Neuron (in vitro differentiated cells): ENCODE measurements around the gene PDE3A.
"Not testable (repeated sequence)": the region's sequence is repeated elsewhere in the genome, so short reads cannot be mapped to it uniquely, and the experiment has no call there.

ENCODE experiments used
- H2AFZ ChIP-seq: one replicate; pipeline ENCODE4 v1.6.1; 2013; ENCODE audit warnings: low read depth, mild to moderate bottlenecking, inconsistent platforms, low read length, moderate library complexity
- H3K27me3 ChIP-seq: one replicate; pipeline ENCODE4 v1.6.1; 2013; ENCODE audit warnings: low read length; ENCODE audit not compliant: insufficient read depth
- H3K36me3 ChIP-seq: one replicate; pipeline ENCODE4 v1.6.1; 2013; ENCODE audit warnings: low read length; ENCODE audit not compliant: insufficient read depth
- H3K4me1 ChIP-seq: one replicate; pipeline ENCODE4 v1.6.1; 2013; ENCODE audit warnings: low read length; ENCODE audit not compliant: insufficient read depth
- H3K4me3 ChIP-seq: 2 replicates; pipeline ENCODE4 v1.5.1; 2013; ENCODE audit warnings: mild to moderate bottlenecking, low read length, moderate library complexity
- H3K9me3 ChIP-seq: one replicate; pipeline ENCODE4 v1.6.1; 2013; ENCODE audit warnings: low read length

The PDE3A gene

DNA sequence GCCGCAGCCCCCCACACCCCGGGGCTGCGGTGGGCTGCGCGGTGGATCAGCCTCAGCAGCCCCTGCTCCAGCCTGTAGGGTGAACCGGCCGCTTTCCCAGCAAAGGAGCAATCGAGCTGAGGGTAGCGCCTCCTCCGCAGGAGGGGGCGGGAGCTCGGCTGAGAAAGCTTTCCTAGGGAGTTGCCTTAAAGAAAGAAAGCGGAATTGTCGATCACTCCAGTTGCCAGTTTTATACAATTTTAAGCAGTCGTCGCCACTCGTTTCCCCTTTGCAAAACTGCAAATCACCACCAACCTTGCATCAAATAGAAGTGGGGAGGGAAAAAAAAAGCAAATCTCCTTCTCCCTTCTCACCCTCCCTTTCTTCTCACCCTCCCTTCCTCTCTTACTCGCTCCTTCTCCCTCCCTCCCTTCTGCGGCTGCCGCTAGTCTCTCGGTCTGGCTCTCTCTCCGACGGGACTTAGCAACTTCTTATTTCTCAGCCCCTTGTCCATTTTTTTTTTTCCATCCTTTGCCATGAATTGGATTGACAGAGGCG lies at the start of gene PDE3A:
TSS of gene PDE3A (plus strand) at position 424 of the 537 bp plus-strand sequence. CDS start 748 bp downstream, outside the sequence.
- no peaks in the 10 kb centered on the region for H3K36me3 ChIP-seq
- no peaks in the 10 kb centered on the region for H3K27me3 ChIP-seq

DNA sequence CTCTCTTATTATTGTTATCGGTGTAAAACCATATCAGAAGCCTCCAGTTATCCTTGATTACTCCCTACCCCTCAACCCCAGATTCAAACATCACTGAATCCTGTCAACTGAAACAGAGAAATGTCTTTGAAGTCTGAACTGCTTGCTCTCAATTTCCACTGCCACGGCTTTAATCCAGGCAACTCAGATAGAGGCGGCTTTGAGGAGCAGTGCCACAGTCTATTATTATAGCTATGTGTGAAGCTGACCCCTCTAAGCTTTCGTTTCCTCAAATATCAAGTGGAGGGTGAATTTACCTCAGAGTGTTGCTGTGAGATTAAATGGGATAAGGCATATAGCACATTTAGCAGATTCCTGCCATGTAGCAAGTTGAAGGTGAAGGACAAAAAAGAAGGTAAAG lies 49.0 kb upstream of the PDE3A start:
- Histone ChIP-seq H3K4me3 (no peak overlapping the region), H2AFZ (no peak overlapping the region), H3K27me3 (no peaks in the 10 kb centered on the region), H3K9me3 (no peaks in the 10 kb centered on the region), H3K36me3 (no peaks in the 10 kb centered on the region), H3K4me1 (no peaks in the 10 kb centered on the region)

More for the DNA sequence above, at the start of gene PDE3A:
- Histone ChIP-seq H2AFZ (peak within 1 kb of the TSS; percentile 84), H3K4me3 (peak within 1 kb of the TSS; percentile 63), H3K4me1 (peaks cover 22% of the 10 kb centered on the region), H3K9me3 (no peaks in the 10 kb centered on the region)

DNA sequence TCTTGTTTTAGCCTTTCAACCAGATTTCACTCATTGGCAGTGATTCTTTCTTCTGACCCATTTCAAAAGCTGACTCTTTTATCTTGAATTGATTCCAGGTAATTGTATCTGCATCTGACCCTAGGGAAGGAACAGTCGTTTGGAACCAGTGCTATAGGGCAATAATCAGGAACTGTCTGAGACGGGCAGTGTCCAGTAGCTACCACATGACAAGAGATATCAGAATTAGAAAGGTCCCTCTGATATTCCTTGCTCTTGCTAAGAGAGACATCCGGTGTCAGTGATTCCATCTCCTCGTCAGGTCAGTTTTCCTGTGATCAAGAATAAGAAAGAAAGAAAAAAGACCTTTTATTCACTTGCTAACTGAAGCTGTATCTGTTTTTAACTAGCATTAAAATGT lies 47.8 kb upstream of the PDE3A start:
- Histone ChIP-seq H3K9me3 (no peaks in the 10 kb centered on the region), H3K4me3 (no peak overlapping the region)

DNA sequence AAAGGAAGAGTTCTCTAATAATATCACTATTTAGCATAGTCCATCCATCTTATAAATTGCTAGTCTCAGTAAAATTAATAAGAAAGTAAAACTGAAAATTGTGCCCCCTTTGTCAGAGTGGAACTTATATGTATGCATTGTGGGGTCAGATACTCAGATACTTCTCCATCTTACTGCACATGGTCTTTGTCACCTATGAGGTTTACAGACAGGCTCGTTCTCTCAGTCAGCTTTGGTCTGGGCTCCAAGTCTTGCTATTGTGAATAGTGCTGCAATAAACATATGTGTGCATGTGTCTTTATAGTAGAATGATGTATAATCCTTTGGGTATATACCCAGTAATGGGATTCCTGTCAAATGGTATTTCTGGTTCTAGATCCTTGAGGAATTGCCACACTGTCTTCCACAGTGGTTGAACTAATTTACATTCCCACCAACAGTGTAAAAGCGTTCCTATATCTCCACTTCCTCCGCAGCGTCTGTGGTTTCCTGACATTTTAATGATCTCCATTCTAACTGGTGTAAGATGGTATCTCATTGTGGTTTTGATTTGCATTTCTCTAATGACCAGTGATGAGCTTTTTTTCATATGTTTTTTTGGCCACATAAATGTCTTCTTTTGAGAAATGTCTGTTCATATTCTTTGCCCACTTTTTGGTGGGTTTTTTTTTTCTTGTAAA lies 37.4 kb upstream of the PDE3A start:
- H2AFZ ChIP-seq, H3K9me3 ChIP-seq, H3K4me3 ChIP-seq, H3K36me3 ChIP-seq, H3K4me1 ChIP-seq, H3K27me3 ChIP-seq: not testable (repeated sequence)

More for the DNA sequence above, 47.8 kb upstream of the PDE3A start:
- Histone ChIP-seq H3K27me3 (no peaks in the 10 kb centered on the region), H3K36me3 (no peaks in the 10 kb centered on the region), H3K4me1 (no peaks in the 10 kb centered on the region), H2AFZ (no peak overlapping the region)

DNA sequence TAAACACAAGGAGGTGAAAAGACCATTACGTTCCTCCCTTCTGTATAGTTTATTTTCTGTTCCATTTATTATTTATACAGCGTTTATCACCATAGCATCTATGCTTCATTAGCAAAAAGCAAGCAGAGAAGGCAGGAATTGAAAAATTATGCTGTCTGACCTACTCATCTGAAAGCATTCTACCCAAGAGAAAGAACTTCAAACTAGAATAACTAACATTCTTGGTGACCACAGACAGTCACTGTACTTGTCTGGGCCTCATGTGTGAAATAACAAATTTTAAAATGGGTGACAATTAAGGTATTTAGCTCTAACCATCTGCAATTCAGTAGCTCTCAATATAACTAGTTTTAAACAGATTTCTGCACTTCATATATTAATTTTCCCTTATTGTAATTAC lies 29.3 kb upstream of the PDE3A start:
- no peak overlapping the region for H2AFZ ChIP-seq
- no peaks in the 10 kb centered on the region for H3K27me3 ChIP-seq
- no peak overlapping the region for H3K4me3 ChIP-seq
- peaks cover 6% of the 10 kb centered on the region for H3K4me1 ChIP-seq
- H3K36me3 ChIP-seq, result no peaks in the 10 kb centered on the region
- H3K9me3 ChIP-seq, result no peaks in the 10 kb centered on the region

DNA sequence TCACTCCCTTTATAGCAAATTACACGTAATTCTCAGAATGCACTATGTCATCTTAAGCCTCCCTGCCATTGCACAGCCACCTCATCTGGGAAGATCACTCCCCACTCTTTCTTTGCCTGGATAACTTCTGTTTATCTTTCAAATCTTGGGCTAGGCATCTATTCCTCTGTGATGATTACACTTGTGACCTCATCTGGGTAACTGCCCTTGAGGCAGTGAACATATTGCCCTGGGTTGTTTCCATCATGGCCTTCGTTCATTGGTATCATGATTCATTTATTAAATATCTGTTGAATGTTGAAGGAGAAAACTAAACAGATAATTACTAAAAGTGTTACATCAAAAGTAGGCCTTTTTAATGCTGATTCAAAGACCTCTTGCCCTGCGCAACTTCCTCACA lies 26.2 kb upstream of the PDE3A start:
- Histone ChIP-seq H3K27me3 (no peaks in the 10 kb centered on the region), H3K36me3 (no peaks in the 10 kb centered on the region), H3K9me3 (no peaks in the 10 kb centered on the region), H2AFZ (no peak overlapping the region), H3K4me1 (peaks cover 6% of the 10 kb centered on the region), H3K4me3 (no peak overlapping the region)

DNA sequence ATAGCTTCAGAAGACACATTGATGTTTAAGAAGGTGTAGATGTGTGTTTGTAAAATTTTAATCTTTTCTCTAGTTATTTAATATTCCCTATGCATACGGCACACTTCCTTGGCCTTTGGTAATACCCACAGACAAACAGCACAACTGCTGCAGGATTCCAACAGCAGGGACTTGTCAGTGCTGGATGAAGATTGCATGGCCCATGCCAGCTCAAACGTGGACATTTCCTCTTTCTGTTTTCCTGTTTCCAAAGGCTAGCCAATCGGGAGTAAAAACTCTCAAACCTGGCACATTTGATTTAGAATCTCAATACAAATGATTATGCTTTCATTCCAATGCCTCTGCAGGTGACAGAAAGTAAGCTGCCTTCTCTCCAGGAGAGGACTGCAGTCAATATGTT lies 22.5 kb upstream of the PDE3A start:
- Histone ChIP-seq H3K9me3 (no peaks in the 10 kb centered on the region), H3K36me3 (no peaks in the 10 kb centered on the region), H3K4me3 (no peak overlapping the region), H3K4me1 (peaks cover 2% of the 10 kb centered on the region), H2AFZ (peak overlapping the region; percentile 16), H3K27me3 (no peaks in the 10 kb centered on the region)

DNA sequence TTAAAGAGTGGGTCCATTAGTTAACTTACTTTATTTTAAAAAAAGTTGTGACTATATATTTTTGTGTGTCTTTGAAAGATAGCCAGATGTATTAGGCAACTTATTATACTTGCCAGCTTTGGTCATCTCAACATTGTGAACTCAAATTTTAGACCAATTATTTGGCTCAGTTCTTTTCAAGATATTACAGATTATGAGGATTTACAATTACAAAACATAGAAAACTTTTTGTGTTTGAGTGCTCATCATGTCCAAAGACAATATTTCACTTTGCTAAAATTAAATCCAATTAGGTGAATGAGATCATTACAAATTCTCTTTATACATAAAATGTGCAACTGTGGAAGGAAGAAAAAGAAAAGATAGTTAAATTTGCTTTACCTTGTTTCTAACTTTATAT lies 18.3 kb upstream of the PDE3A start:
- Histone ChIP-seq H3K9me3 (no peaks in the 10 kb centered on the region), H2AFZ (no peak overlapping the region), H3K27me3 (no peaks in the 10 kb centered on the region), H3K36me3 (no peaks in the 10 kb centered on the region), H3K4me3 (no peak overlapping the region), H3K4me1 (no peaks in the 10 kb centered on the region)

DNA sequence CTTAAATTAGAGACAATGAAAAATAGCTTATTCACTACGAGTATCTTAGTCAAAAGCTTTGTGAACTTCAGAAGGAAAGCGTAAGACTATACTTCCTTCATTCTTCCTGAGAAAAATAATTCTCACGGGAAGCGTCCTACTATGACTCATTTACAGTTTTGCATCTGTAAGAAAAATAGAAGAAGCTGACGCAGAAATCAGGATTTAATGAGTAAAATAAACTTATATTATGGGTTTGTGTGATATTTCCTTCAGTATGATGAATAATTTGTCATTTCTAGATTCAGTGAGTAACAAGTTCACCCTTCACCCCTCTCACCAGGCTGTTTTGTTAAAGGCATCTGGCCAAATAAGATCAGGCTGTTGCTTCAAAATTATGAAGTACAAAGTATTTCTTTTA lies 17.8 kb upstream of the PDE3A start:
- Histone ChIP-seq H3K27me3 (no peaks in the 10 kb centered on the region), H2AFZ (no peak overlapping the region), H3K9me3 (no peaks in the 10 kb centered on the region), H3K36me3 (no peaks in the 10 kb centered on the region), H3K4me3 (no peak overlapping the region), H3K4me1 (peaks cover 3% of the 10 kb centered on the region)

DNA sequence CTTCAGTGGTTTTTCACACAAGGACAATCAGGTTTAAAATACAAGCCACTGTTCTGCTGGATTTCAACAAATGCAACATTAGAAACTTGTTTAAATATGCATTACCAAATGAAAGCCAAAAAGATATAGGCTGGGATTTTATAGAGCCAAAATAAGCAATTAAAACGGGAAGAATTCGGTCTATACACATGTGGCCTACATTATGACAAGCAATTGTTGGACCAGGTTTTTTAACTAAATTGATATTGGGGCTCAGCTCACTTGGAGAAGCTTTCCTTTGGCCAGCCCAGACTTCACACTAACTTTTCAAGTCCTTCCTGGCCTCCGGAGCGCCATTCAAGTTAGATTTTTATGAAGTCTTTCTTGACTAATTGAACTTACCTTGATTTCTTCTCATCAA lies 16.9 kb upstream of the PDE3A start:
- no peaks in the 10 kb centered on the region for H3K36me3 ChIP-seq
- H3K4me3 ChIP-seq, result no peak overlapping the region
- H3K4me1 ChIP-seq, result peaks cover 4% of the 10 kb centered on the region
- no peaks in the 10 kb centered on the region for H3K9me3 ChIP-seq
- no peaks in the 10 kb centered on the region for H3K27me3 ChIP-seq
- H2AFZ ChIP-seq, result no peak overlapping the region

DNA sequence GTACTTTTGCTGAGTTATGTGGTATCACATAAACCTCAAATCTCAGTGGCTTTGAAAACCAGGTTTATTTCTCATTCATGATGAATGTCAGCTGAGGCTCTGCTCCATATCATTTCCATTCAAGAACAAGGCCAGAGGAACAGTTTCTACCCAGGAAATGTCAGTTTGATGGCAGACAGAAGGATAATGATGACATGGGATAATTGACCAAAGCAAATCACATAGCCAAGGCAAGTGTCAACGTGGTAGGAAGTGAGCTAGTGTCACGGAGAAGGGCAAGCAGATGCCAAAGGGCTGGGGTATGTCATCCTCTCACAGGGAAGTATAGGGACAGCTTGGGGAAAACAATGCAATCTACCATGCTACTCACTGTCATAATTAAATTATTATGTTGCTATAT lies 12.3 kb upstream of the PDE3A start:
- Histone ChIP-seq H3K4me1 (peaks cover 4% of the 10 kb centered on the region), H3K9me3 (no peaks in the 10 kb centered on the region), H3K36me3 (no peaks in the 10 kb centered on the region), H3K4me3 (no peak overlapping the region), H2AFZ (no peak overlapping the region), H3K27me3 (no peaks in the 10 kb centered on the region)

DNA sequence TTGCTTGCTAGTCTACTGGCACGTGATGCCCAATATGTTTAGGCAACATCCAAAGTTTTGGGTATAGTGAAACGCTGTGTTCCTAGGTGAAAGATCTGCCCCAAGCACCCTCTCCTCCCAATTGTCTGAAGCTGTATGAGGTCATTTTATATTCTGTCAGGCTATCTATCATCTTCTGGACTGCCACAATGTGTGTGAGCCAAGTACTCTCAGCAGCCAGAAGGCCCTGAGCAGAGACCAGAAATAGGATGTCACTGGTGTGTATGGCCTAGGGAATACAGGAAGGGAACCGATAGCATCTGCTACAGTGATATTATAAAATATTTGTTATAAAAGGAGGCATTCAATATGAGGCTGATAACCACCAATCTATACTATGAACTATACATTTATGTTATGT lies 7.9 kb upstream of the PDE3A start:
- Histone ChIP-seq H3K4me1 (peaks cover 1% of the 10 kb centered on the region), H2AFZ (no peak overlapping the region), H3K36me3 (no peaks in the 10 kb centered on the region), H3K4me3 (no peak overlapping the region), H3K9me3 (no peaks in the 10 kb centered on the region), H3K27me3 (no peaks in the 10 kb centered on the region)

DNA sequence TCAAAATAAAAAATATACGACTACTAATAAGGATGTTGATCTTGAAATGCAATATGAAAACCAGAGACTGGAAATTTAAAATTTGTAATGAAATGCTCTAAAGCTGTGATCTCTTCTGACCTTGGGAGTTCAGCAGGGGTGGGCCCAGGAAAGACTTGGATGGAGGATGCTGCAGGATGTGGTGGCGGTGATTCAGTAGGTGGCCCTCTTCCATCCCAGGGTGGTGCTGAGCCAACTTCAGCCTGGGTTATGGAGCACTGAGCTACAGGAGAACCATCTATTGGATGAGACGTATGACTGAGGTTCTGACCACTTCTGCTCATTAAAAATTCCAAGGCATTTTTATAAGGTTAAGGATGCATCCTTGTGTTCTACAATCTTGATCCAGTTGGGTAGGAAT lies 6.9 kb upstream of the PDE3A start:
- no peaks in the 10 kb centered on the region for H3K36me3 ChIP-seq
- no peak overlapping the region for H2AFZ ChIP-seq
- no peak overlapping the region for H3K4me3 ChIP-seq
- no peaks in the 10 kb centered on the region for H3K27me3 ChIP-seq
- no peaks in the 10 kb centered on the region for H3K9me3 ChIP-seq
- H3K4me1 ChIP-seq, result no peaks in the 10 kb centered on the region

DNA sequence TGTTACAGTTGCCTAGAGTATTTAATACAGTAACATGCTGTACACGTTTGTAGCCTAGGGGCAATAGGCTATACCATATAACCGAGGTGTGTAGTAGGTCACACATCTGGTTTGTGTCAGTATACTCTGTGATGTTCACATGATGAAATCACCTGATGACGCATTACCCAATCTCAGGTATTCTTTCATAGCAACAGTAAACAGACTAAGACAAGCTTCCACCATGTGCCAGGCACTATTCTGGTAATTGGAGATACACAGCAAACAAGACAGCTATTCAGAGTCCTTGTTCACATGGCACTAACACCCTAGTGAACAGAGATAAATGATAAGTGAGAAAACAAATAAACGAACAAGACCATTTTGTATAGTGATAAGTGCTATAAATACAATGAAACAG lies 3.8 kb upstream of the PDE3A start:
- no peaks in the 10 kb centered on the region for H3K9me3 ChIP-seq
- no peak overlapping the region for H3K4me3 ChIP-seq
- no peaks in the 10 kb centered on the region for H3K27me3 ChIP-seq
- H2AFZ ChIP-seq, result no peak overlapping the region
- peaks cover 6% of the 10 kb centered on the region for H3K4me1 ChIP-seq
- H3K36me3 ChIP-seq, result no peaks in the 10 kb centered on the region
